ENCODE data around the gene FBXL14.

- no peak for TF ChIP-seq CTCF (IDR thresholded peaks at IDR 0.05)
- TF ChIP-seq POLR2A (IDR thresholded peaks at IDR 0.05): no peak
Observed at GRCh38 chr12:1532375-1533165, 61.8 kb downstream of the FBXL14 start.
